Esophagus muscularis mucosa (tissue), 3 donors: ENCODE results near the gene MAPK4.

Source experiments
- CTCF ChIP-seq, 3 experiments: fragments of 200-600 bp in 2 of 3; fragments of 450-650 bp in 1 of 3; sonication (generic) in 2 of 3; IDR thresholded peaks; one replicate each; pipeline ENCODE4 v1.5.1; 2017 to 2019; ENCODE audit warnings: antibody characterized with exemption in 3 of 3, mild to moderate bottlenecking in 2 of 3, moderate library complexity in 1 of 3
- POLR2A ChIP-seq: fragments of 450-650 bp; IDR thresholded peaks from one replicate; pipeline ENCODE4 v1.6.1; 2017; ENCODE audit warnings: antibody characterized with exemption, moderate library complexity, mild to moderate bottlenecking, low read depth

GRCh38 chr18:50658601-50659000 is 98.7 kb downstream of the MAPK4 start:
- TF ChIP-seq CTCF (IDR thresholded peaks at IDR 0.05) (no peak), POLR2A (no peak)
